Endothelial cell of umbilical vein (primary cell): ENCODE measurements around the gene COMMD7. TPM values are rescaled to one million over a fixed set of nuclear protein-coding genes. Genes with fewer than 3 reads are reported as not detected.

ENCODE experiments used
- BruUV-seq: library from RNA; stranded (reverse); fragments of 400-500 nt; replicated peaks from 2 replicates; lab custom pipeline; 2021; lab: Mats Ljungman, UMichigan
- CTCF ChIA-PET: fragments of 300-600, 350-600 bp; sonication (Branson Sonifier 250); formaldehyde crosslinking; loops from one replicate; lab custom pipeline; 2021; ENCODE audit warnings: antibody characterized with exemption, inconsistent platforms; lab: Charles Lee
- POLR2A ChIA-PET: fragments of 300-600, 350-600 bp; sonication (Branson Sonifier 250); formaldehyde crosslinking; loops from one replicate; lab custom pipeline; 2021; ENCODE audit warnings: antibody characterized with exemption, inconsistent platforms; lab: Charles Lee
- DNase-seq: peaks from one replicate; pipeline ENCODE4 v3.0.0-alpha.2; 2011; ENCODE audit warnings: low read depth, low spot score
- FAIRE-seq: peaks from 2 replicates; lab custom pipeline; 2011; peaks lifted over from hg19 to GRCh38; lab: Jason Lieb, UNC
- H2AFZ ChIP-seq: 2 replicates; pipeline ENCODE4 v1.6.0; 2012; ENCODE audit warnings: low read depth, low read length, control low read depth, inconsistent platforms
- H3K27ac ChIP-seq: 2 replicates; pipeline ENCODE4 v1.5.1; 2011; ENCODE audit warnings: low read depth, mild to moderate bottlenecking, control low read depth, low read length, moderate library complexity; ENCODE audit not compliant: insufficient read depth
- H3K27me3 ChIP-seq, 2 experiments: 2 replicates each; pipeline versions ENCODE4 v1.6.0 to v1.6.1; 2011; ENCODE audit warnings: low read length in 2 of 2, mixed read lengths in 1 of 2; ENCODE audit not compliant: control insufficient read depth in 2 of 2, insufficient read depth in 2 of 2
- H3K36me3 ChIP-seq, 2 experiments: 2 replicates in 1 of 2; 3 replicates in 1 of 2; pipeline ENCODE4 v1.5.1; 2011; ENCODE audit warnings: low read length in 2 of 2, mild to moderate bottlenecking in 1 of 2, moderate library complexity in 1 of 2; ENCODE audit not compliant: control insufficient read depth in 2 of 2, insufficient read depth in 2 of 2; ENCODE audit errors: extremely low read depth in 1 of 2
- H3K4me1 ChIP-seq: 3 replicates; pipeline ENCODE4 v1.5.1; 2011; ENCODE audit warnings: mild to moderate bottlenecking, low read length; ENCODE audit not compliant: control insufficient read depth, insufficient read depth; ENCODE audit errors: extremely low read depth
- H3K4me2 ChIP-seq: 2 replicates; pipeline ENCODE4 v1.6.1; 2011; ENCODE audit warnings: low read length, control low read depth, mixed read lengths; ENCODE audit not compliant: insufficient read depth
- H3K4me3 ChIP-seq, 3 experiments: fragments of 200-600 bp in 1 of 3; sonication (generic), shearing (Covaris generic) in 1 of 3; replicated peaks in 1 of 3; 2 replicates each; pipeline ENCODE4 v1.5.1; 2011 to 2016; ENCODE audit warnings: control low read depth in 3 of 3, low read length in 3 of 3, mild to moderate bottlenecking in 2 of 3, inconsistent platforms in 1 of 3, low read depth in 1 of 3, moderate library complexity in 1 of 3; ENCODE audit not compliant: insufficient read depth in 1 of 3
- H3K79me2 ChIP-seq: 2 replicates; pipeline ENCODE4 v1.6.0; 2012; ENCODE audit warnings: low read length, inconsistent platforms; ENCODE audit not compliant: control insufficient read depth, insufficient read depth
- H3K9ac ChIP-seq: replicated peaks from 2 replicates; pipeline ENCODE3; 2011; ENCODE audit warnings: low read length, control low read depth; ENCODE audit not compliant: insufficient read depth; ENCODE audit errors: extremely low read depth
- H3K9me1 ChIP-seq: replicated peaks from 3 replicates; pipeline ENCODE4 v1.6.0; 2011; ENCODE audit warnings: mild to moderate bottlenecking, low read length; ENCODE audit not compliant: control insufficient read depth, insufficient read depth; ENCODE audit errors: extremely low read depth
- H3K9me3 ChIP-seq: replicated peaks from 2 replicates; pipeline ENCODE4 v1.5.1; 2012; ENCODE audit warnings: low read length, inconsistent platforms; ENCODE audit not compliant: control insufficient read depth, insufficient read depth
- H4K20me1 ChIP-seq: replicated peaks from 2 replicates; pipeline ENCODE3; 2011; ENCODE audit warnings: mild to moderate bottlenecking, low read length; ENCODE audit not compliant: control insufficient read depth, insufficient read depth; ENCODE audit errors: extremely low read depth
- EZH2 ChIP-seq: IDR thresholded peaks from 2 replicates; pipeline ENCODE4 v1.6.1; 2012; ENCODE audit warnings: borderline replicate concordance, low read depth, mild to moderate bottlenecking, moderate library complexity, low read length, inconsistent platforms; ENCODE audit not compliant: severe bottlenecking
- FOS ChIP-seq: IDR thresholded peaks from 2 replicates; pipeline ENCODE4 v1.6.1; 2011; ENCODE audit warnings: mild to moderate bottlenecking, low read length, moderate library complexity, borderline replicate concordance; ENCODE audit not compliant: insufficient read depth
- JUN ChIP-seq: IDR thresholded peaks from 2 replicates; pipeline ENCODE4 v1.6.1; 2011; ENCODE audit warnings: borderline replicate concordance, low read depth; ENCODE audit not compliant: insufficient read length, insufficient read depth
- MYC ChIP-seq: IDR thresholded peaks from one replicate; pipeline ENCODE4 v1.6.1; 2011; ENCODE audit warnings: mild to moderate bottlenecking, low read depth, low read length
- POLR2A ChIP-seq: IDR thresholded peaks from 2 replicates; pipeline ENCODE4 v1.6.1; 2012; ENCODE audit warnings: low read depth, mild to moderate bottlenecking, control low read depth, low read length
- POLR2AphosphoS5 ChIP-seq: IDR thresholded peaks from 2 replicates; pipeline ENCODE4 v1.6.1; 2012; ENCODE audit warnings: low read depth, mild to moderate bottlenecking, control low read depth, low read length, moderate library complexity; ENCODE audit not compliant: insufficient read depth
- dilution Hi-C: fragments of 300-500 bp; cut with MboI; formaldehyde crosslinking; loops from one replicate; pipeline ENCODE4 v1.15.0; 2019; ENCODE audit warnings: low sequenced_read_pairs; ENCODE audit not compliant: extremely low pct_ligation_motif_present
- intact Hi-C: fragments of 100-400 bp; cut with micrococcal nuclease; formaldehyde crosslinking; loops from one replicate; pipeline ENCODE4 v1.10.0; 2022
- polyA plus RNA-seq, 4 experiments: library from polyadenylated mRNA; depleted of rRNA in 3 of 4; stranded (reverse) in 3 of 4; unstranded in 1 of 4; fragments of >200 nt; gene quantifications; 2 replicates each; pipeline versions ENCODE4 v1.2.1 to v1.2.3, GENCODE V29; 2011 to 2012; ENCODE audit warnings: missing spikeins in 1 of 4
- total RNA-seq: library from RNA; stranded (reverse); gene quantifications from 2 replicates; pipeline ENCODE4 v1.2.3, GENCODE V29; 2021
- TF ChIP-seq, protein P1 (sequence below): IDR thresholded peaks from 2 replicates; pipeline ENCODE4 v1.6.1; 2011; ENCODE audit not compliant: insufficient read depth, insufficient read length
- TF ChIP-seq, protein P2 (sequence below), 2 donors: IDR thresholded peaks; 1 replicate in 1 of 2; 2 replicates in 1 of 2; pipeline ENCODE4 v1.5.1; 2011; ENCODE audit warnings: low read length in 2 of 2, mild to moderate bottlenecking in 2 of 2, moderate library complexity in 2 of 2, control low read depth in 1 of 2, inconsistent platforms in 1 of 2, low read depth in 1 of 2; ENCODE audit not compliant: insufficient read depth in 1 of 2; ENCODE audit errors: extremely low read depth in 1 of 2

Gene COMMD7
- total and polyA plus RNA-seq, 2 donors (not counting 3 experiments of a cell fraction or from before 2014, with no cell fraction given): 58.8 to 72.9 TPM

DNA sequence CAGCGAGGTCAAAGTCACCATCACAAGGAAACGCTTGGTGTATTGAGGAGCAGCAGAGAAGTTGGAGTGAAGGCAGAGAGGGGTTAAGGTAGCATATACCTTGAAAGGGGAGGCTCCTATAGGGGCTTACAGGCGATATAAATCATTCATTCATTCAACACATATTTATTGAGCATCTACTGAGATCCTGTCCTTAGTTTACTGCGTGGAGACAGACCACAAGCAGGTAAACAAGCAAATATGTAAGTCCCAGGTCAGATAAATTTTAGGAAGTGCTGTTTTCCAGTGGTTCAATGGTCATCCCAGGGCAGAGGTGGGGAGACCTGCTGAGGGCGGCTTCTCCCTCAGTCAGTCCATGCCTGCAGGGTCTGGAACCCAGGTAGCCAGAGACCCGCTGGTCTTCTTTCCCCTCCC lies 18.2 kb upstream of the COMMD7 start:
- DNase-seq: no peak
- H3K9ac ChIP-seq: peak overlapping the region; percentile 30
- no peaks in the 10 kb centered on the region for H3K9me3 ChIP-seq
- TSS peak; percentile 50 for BruUV-seq
- no peaks in the 10 kb centered on the region for H3K27me3 ChIP-seq
- H3K4me1 ChIP-seq: peaks cover 14% of the 10 kb centered on the region
- no peaks in the 10 kb centered on the region for H3K79me2 ChIP-seq
- dilution Hi-C loops (no loop called here), intact Hi-C loops (no loop called here)
- H3K27ac ChIP-seq: no peak overlapping the region
- no peak for FAIRE-seq
- TF ChIP-seq, protein P1, sequence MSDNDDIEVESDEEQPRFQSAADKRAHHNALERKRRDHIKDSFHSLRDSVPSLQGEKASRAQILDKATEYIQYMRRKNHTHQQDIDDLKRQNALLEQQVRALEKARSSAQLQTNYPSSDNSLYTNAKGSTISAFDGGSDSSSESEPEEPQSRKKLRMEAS: no peak
- no peak for TF ChIP-seq FOS
- TF ChIP-seq, protein P2, sequence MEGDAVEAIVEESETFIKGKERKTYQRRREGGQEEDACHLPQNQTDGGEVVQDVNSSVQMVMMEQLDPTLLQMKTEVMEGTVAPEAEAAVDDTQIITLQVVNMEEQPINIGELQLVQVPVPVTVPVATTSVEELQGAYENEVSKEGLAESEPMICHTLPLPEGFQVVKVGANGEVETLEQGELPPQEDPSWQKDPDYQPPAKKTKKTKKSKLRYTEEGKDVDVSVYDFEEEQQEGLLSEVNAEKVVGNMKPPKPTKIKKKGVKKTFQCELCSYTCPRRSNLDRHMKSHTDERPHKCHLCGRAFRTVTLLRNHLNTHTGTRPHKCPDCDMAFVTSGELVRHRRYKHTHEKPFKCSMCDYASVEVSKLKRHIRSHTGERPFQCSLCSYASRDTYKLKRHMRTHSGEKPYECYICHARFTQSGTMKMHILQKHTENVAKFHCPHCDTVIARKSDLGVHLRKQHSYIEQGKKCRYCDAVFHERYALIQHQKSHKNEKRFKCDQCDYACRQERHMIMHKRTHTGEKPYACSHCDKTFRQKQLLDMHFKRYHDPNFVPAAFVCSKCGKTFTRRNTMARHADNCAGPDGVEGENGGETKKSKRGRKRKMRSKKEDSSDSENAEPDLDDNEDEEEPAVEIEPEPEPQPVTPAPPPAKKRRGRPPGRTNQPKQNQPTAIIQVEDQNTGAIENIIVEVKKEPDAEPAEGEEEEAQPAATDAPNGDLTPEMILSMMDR (IDR thresholded peaks at IDR 0.05; ENCODE audit: extremely low read depth in 1 of 2, insufficient read depth in 1 of 2, low read depth in 1 of 2, low read length in 2 of 2): no peak
- peak overlapping the region in 2 of 3 experiments; percentile 37 to 92 for H3K4me3 ChIP-seq
- no peaks in the 10 kb centered on the region for H4K20me1 ChIP-seq
- CTCF ChIA-PET: interaction anchor here (1.1 to 1.4 kb wide), 2 partner anchors 17 to 80 kb away, joined by 3 to 8 read pairs; no protein-coding TSS in a partner anchor
- peak overlapping the region; percentile 96 for H2AFZ ChIP-seq
- no peaks in the 10 kb centered on the region for H3K9me1 ChIP-seq
- H3K36me3 ChIP-seq: no peaks in the 10 kb centered on the region
- POLR2A ChIA-PET: no interaction called here
- H3K4me2 ChIP-seq: peak overlapping the region; percentile 63

DNA sequence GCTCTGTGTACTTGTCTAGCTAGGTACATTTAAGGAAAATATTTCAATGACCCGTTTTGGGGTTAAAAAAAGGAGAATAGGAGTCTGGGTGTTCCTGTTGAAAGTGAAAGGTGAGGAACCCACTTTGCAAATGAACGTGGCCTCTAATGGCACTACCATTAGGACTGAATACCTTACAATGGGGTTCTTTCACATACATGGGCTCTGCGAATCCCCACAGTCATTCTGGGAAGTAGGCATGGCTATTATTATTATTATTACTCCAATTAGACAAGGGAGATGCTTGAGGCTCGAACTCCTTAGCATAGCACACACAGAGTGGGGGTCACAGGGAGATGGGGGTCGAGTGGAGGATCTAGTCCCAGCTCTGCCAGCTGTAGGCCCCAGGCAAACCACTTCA lies 12.9 kb upstream of the COMMD7 start:
- Histone ChIP-seq H3K9me1 (no peaks in the 10 kb centered on the region), H3K79me2 (no peaks in the 10 kb centered on the region), H4K20me1 (no peaks in the 10 kb centered on the region), H3K36me3 (no peaks in the 10 kb centered on the region), H3K9ac (no peak overlapping the region), H3K4me3 (no peak overlapping the region), H2AFZ (no peak overlapping the region), H3K27ac (no peak overlapping the region), H3K4me1 (peaks cover 4% of the 10 kb centered on the region), H3K4me2 (no peak overlapping the region), H3K27me3 (no peaks in the 10 kb centered on the region), H3K9me3 (no peaks in the 10 kb centered on the region)
- FAIRE-seq (no peak), DNase-seq (no peak)
- ChIA-PET POLR2A (interaction anchor here (0.7 kb wide), 1 partner anchor 59 kb away, joined by 3 read pairs; no protein-coding TSS in a partner anchor), CTCF (interaction anchor here (1.4 kb wide), 1 partner anchor 82 kb away, joined by 3 read pairs; the partner anchor contains the start of gene C20orf203)
- no TSS peak for BruUV-seq
- no peak for TF ChIP-seq POLR2A
- TF ChIP-seq, protein P2 (IDR thresholded peaks at IDR 0.05; ENCODE audit: extremely low read depth in 1 of 2, insufficient read depth in 1 of 2, low read depth in 1 of 2, low read length in 2 of 2): no peak
- TF ChIP-seq FOS: no peak
- no peak for TF ChIP-seq MYC
- no peak for TF ChIP-seq EZH2
- no peak for TF ChIP-seq POLR2AphosphoS5
- no peak for TF ChIP-seq JUN
- TF ChIP-seq, protein P1: no peak
- dilution Hi-C loops (no loop called here), intact Hi-C loops (no loop called here)
